ENCODE data around the gene SRSF9. TPM values are rescaled to one million over a fixed set of nuclear protein-coding genes. Genes with fewer than 3 reads are reported as not detected.
A peak's percentile ranks its signal among the peaks of the same experiment; 100 is the strongest.

Gene SRSF9
- total RNA-seq, 2 experiments from 2014 or later: 124 TPM

- H3K4me1 ChIP-seq (ENCODE audit: insufficient read depth, low read length): peaks cover 14% of the 10 kb centered on the region
- no peak overlapping the region for H3K27ac Mint-ChIP-seq
Measured at GRCh38 chr12:120474616-120474960, 5.0 kb upstream of the SRSF9 start.

DNA sequence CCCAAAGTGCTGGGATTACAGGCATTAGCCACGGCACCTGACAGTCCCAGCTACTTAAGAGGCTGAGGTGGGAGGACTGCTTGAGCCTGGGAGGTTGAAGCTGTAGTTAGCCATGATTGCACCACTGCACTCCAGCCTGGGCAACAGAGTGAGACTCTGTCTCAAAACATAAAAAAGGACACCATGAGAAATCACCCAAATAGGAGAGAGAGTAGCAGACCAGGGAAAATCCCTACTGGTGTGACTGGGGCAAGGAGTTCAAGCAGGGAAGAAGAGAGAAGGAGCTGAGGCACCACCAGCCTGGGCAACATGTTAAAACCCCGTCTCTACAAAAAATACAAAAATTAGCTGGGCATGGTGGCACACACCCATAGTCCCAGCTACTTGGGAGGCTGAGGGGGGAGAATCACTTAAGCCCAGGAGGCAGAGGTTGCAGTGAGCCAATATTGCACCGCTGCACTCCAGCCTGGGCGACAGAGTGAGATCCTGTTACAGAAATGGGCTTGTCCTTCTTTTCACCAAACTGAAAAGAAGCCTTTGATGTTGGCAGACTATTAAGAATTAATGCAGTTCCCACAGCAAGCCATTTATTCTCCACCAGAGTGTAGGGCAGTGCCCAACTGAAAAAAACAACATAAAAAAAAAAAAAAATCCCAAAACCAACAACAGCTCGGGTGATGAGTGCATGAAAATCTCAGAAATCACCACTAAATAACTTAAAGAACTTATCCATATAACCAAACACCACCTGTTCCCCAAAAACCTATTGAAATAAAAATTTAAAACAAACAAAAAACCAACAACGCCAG lies 4.5 kb upstream of the SRSF9 start:
- Mint-ChIP-seq H3K9me3 (no peaks in the 10 kb centered on the region), H3K27me3 (no peaks in the 10 kb centered on the region), H3K4me1 (ENCODE audit: low read depth) (peaks cover 12% of the 10 kb centered on the region), H3K4me3 (no peak overlapping the region), H3K36me3 (ENCODE audit: low read depth) (no peaks in the 10 kb centered on the region), H3K27ac (no peak overlapping the region)
- DNase-seq: no peak
- H3K9me3 ChIP-seq (ENCODE audit: control insufficient read depth in 1 of 2, insufficient read depth in 1 of 2, low read length in 2 of 2): no peaks in the 10 kb centered on the region
- H3K36me3 ChIP-seq (ENCODE audit: insufficient read depth, low read length): no peaks in the 10 kb centered on the region
- H3K4me1 ChIP-seq (ENCODE audit: insufficient read depth, low read length): peaks cover 11% of the 10 kb centered on the region
- no peak for ATAC-seq (ENCODE audit: poor library complexity)
- H3K27ac ChIP-seq (ENCODE audit: low read depth in 1 of 2, low read length in 2 of 2): no peak overlapping the region
- H3K27me3 ChIP-seq (ENCODE audit: control insufficient read depth in 1 of 2, insufficient read depth in 2 of 2, low read length in 2 of 2): no peaks in the 10 kb centered on the region
- H3K4me3 ChIP-seq (ENCODE audit: low read length): no peak overlapping the region
- POLR2A ChIA-PET: no interaction called here
- intact Hi-C loops (cut with DNase I, micrococcal nuclease): no loop called here
- CTCF ChIA-PET: interaction anchor here (0.9 to 1.4 kb wide), 3 partner anchors 23 to 172 kb away, joined by 3 read pairs; partner anchors contain the start of gene SIRT4
- TF ChIP-seq CTCF (IDR thresholded peaks at IDR 0.05): no peak

More at GRCh38 chr12:120474616-120474960, 5.0 kb upstream of the SRSF9 start:
- H3K36me3 ChIP-seq (ENCODE audit: insufficient read depth, low read length): no peaks in the 10 kb centered on the region
- ChIA-PET CTCF (interaction anchor here (0.9 kb wide), 1 partner anchor 172 kb away, joined by 3 read pairs; the partner anchor contains the start of gene SIRT4), POLR2A (no interaction called here)
- no peaks in the 10 kb centered on the region for H3K27me3 ChIP-seq (ENCODE audit: control insufficient read depth in 1 of 2, insufficient read depth in 2 of 2, low read length in 2 of 2)
- no peaks in the 10 kb centered on the region for H3K9me3 ChIP-seq (ENCODE audit: control insufficient read depth in 1 of 2, insufficient read depth in 1 of 2, low read length in 2 of 2)
- Mint-ChIP-seq H3K9me3 (no peaks in the 10 kb centered on the region), H3K27me3 (no peaks in the 10 kb centered on the region), H3K4me1 (ENCODE audit: low read depth) (peaks cover 12% of the 10 kb centered on the region), H3K4me3 (no peak overlapping the region), H3K36me3 (ENCODE audit: low read depth) (no peaks in the 10 kb centered on the region)
- DNase-seq (peak in 2 of 14 experiments; percentile 39 to 51), ATAC-seq (ENCODE audit: poor library complexity) (no peak)
- intact Hi-C loops (cut with DNase I, micrococcal nuclease): no loop called here
- H3K4me3 ChIP-seq (ENCODE audit: low read length): no peak overlapping the region
- no peak overlapping the region for H3K27ac ChIP-seq (ENCODE audit: low read depth in 1 of 2, low read length in 2 of 2)
- no peak for TF ChIP-seq CTCF (IDR thresholded peaks at IDR 0.05)

GRCh38 chr12:120472521-120472920 lies 3.0 kb upstream of the SRSF9 start:
- Mint-ChIP-seq H3K4me1 (ENCODE audit: low read depth) (peaks cover 23% of the 10 kb centered on the region), H3K9me3 (no peaks in the 10 kb centered on the region), H3K27me3 (no peaks in the 10 kb centered on the region), H3K27ac (no peak overlapping the region), H3K4me3 (no peak overlapping the region), H3K36me3 (ENCODE audit: low read depth) (peaks cover 11% of the 10 kb centered on the region)
- Histone ChIP-seq H3K9me3 (ENCODE audit: control insufficient read depth in 1 of 2, insufficient read depth in 1 of 2, low read length in 2 of 2) (no peaks in the 10 kb centered on the region), H3K27me3 (ENCODE audit: control insufficient read depth in 1 of 2, insufficient read depth in 2 of 2, low read length in 2 of 2) (no peaks in the 10 kb centered on the region), H3K27ac (ENCODE audit: low read depth in 1 of 2, low read length in 2 of 2) (no peak overlapping the region), H3K36me3 (ENCODE audit: insufficient read depth, low read length) (no peaks in the 10 kb centered on the region), H3K4me3 (ENCODE audit: low read length) (no peak overlapping the region), H3K4me1 (ENCODE audit: insufficient read depth, low read length) (peaks cover 24% of the 10 kb centered on the region)
- intact Hi-C loops (cut with DNase I, micrococcal nuclease): no loop called here
- TF ChIP-seq CTCF (IDR thresholded peaks at IDR 0.05): no peak
- ChIA-PET POLR2A (interaction anchor here (0.6 to 0.9 kb wide), 2 partner anchors 22 to 170 kb away, joined by 3 read pairs; no protein-coding TSS in a partner anchor), CTCF (interaction anchor here (1.3 to 1.4 kb wide), 2 partner anchors 24 to 171 kb away, joined by 3 read pairs; partner anchors contain the start of gene SIRT4)
- DNase-seq (no peak), ATAC-seq (ENCODE audit: poor library complexity) (no peak)
